ENCODE data around the gene AMIGO1. TPM values are rescaled to one million over a fixed set of nuclear protein-coding genes. Genes with fewer than 3 reads are reported as not detected.

The AMIGO1 gene
- polyA plus RNA-seq, 3 donors, result 0.05 to 0.26 (median 0.07) TPM

- Histone ChIP-seq H3K4me2 (replicated peaks; ENCODE audit: extremely low read depth, low read length, poor library complexity, severe bottlenecking) (no peak overlapping the region), H3K4me1 (ENCODE audit: control insufficient read depth in 1 of 2, insufficient read depth in 2 of 2, low read length in 2 of 2) (peaks cover 10 to 11% of the 10 kb centered on the region in 2 donors), H3K27ac (ENCODE audit: low read depth in 1 of 2, low read length in 2 of 2) (no peak overlapping the region), H3K4me3 (replicated peaks in 1 of 3; ENCODE audit: low read depth in 2 of 3, low read length in 3 of 3) (no peak overlapping the region), H3K27me3 (ENCODE audit: control insufficient read depth in 2 of 2, insufficient read depth in 2 of 2, low read length in 2 of 2) (no peaks in the 10 kb centered on the region), H4K20me1 (ENCODE audit: insufficient read depth, low read length) (no peaks in the 10 kb centered on the region), H2AFZ (ENCODE audit: insufficient read depth, low read depth, low read length, poor library complexity, severe bottlenecking) (no peak overlapping the region), H3K36me3 (replicated peaks in 1 of 2; ENCODE audit: control insufficient read depth in 1 of 2, insufficient read depth in 2 of 2, low read length in 2 of 2) (no peaks in the 10 kb centered on the region), H3K9me3 (replicated peaks in 1 of 2; ENCODE audit: control insufficient read depth in 1 of 2, insufficient read depth in 1 of 2, low read length in 2 of 2) (no peaks in the 10 kb centered on the region), H3K79me2 (ENCODE audit: insufficient read depth, low read length) (no peaks in the 10 kb centered on the region), H3K9ac (ENCODE audit: insufficient read depth, low read length, poor library complexity, severe bottlenecking) (no peak overlapping the region)
- TF ChIP-seq, protein P1, sequence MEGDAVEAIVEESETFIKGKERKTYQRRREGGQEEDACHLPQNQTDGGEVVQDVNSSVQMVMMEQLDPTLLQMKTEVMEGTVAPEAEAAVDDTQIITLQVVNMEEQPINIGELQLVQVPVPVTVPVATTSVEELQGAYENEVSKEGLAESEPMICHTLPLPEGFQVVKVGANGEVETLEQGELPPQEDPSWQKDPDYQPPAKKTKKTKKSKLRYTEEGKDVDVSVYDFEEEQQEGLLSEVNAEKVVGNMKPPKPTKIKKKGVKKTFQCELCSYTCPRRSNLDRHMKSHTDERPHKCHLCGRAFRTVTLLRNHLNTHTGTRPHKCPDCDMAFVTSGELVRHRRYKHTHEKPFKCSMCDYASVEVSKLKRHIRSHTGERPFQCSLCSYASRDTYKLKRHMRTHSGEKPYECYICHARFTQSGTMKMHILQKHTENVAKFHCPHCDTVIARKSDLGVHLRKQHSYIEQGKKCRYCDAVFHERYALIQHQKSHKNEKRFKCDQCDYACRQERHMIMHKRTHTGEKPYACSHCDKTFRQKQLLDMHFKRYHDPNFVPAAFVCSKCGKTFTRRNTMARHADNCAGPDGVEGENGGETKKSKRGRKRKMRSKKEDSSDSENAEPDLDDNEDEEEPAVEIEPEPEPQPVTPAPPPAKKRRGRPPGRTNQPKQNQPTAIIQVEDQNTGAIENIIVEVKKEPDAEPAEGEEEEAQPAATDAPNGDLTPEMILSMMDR (IDR thresholded peaks at IDR 0.05), result no peak
- Mint-ChIP-seq H3K4me3 (no peak overlapping the region), H3K27ac (no peak overlapping the region), H3K36me3 (no peaks in the 10 kb centered on the region), H3K9me3 (no peaks in the 10 kb centered on the region), H3K27me3 (ENCODE audit: low read depth in 3 of 3) (peaks cover 2 to 5% (median 3%) of the 10 kb centered on the region in 3 donors), H3K4me1 (peaks cover 9% of the 10 kb centered on the region)
- intact Hi-C loops (cut with micrococcal nuclease), result loop anchor here in 1 of 2 donors (10.0 kb wide), 1 partner anchor 93 kb away; no protein-coding TSS in a partner anchor
- 91% methylated on average over 8 of the region's 9 CpGs for WGBS (ENCODE audit: insufficient coverage)
- no peak for DNase-seq
These were observed 18.5 kb upstream of the AMIGO1 start for GRCh38 chr1:109527846-109528695.

DNA sequence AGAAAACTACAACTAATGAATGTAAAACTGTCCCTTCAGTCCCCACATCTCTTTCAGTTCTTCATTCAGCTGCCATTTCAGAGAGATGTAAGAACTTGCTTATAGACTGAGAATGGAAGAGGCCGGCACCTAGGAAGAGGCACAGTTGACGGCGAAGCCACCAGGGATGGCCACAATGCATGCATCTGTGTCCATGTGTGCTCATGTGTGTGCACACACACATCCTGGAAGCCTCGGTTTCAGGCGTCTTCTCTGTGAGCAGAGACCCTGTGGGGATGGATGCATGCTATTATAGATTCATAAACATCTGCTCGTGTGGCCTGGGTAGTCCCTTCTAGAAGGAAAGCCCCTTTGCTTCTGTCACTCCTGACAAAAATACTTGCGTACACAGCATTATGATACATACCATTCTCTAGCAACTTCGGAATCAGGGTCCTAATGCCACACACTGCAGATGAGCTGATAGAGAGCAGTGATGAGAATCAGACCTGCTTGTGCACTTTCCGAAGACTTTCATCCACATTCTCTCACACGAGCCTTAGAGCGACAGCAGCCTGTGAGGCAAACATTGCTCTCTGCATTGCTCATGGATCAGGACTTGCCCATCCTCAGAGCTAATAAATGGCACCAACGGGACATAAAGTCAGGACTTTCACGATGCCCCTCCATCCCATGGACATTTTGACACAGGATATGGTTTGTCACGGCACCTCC lies 17.7 kb upstream of the AMIGO1 start:
- 90% methylated on average over 9 of the region's 14 CpGs for WGBS (ENCODE audit: insufficient coverage)

More for the DNA sequence above, 17.7 kb upstream of the AMIGO1 start:
- Histone ChIP-seq H2AFZ (ENCODE audit: insufficient read depth, low read depth, low read length, poor library complexity, severe bottlenecking) (no peak overlapping the region), H3K9me3 (replicated peaks in 1 of 2; ENCODE audit: control insufficient read depth in 1 of 2, insufficient read depth in 1 of 2, low read length in 2 of 2) (no peaks in the 10 kb centered on the region), H3K79me2 (ENCODE audit: insufficient read depth, low read length) (no peaks in the 10 kb centered on the region), H4K20me1 (ENCODE audit: insufficient read depth, low read length) (no peaks in the 10 kb centered on the region), H3K9ac (ENCODE audit: insufficient read depth, low read length, poor library complexity, severe bottlenecking) (no peak overlapping the region), H3K4me2 (replicated peaks; ENCODE audit: extremely low read depth, low read length, poor library complexity, severe bottlenecking) (no peak overlapping the region), H3K4me1 (ENCODE audit: control insufficient read depth in 1 of 2, insufficient read depth in 2 of 2, low read length in 2 of 2) (peaks cover 3 to 4% of the 10 kb centered on the region in 2 donors), H3K4me3 (replicated peaks in 1 of 3; ENCODE audit: low read depth in 2 of 3, low read length in 3 of 3) (no peak overlapping the region), H3K36me3 (replicated peaks in 1 of 2; ENCODE audit: control insufficient read depth in 1 of 2, insufficient read depth in 2 of 2, low read length in 2 of 2) (no peaks in the 10 kb centered on the region), H3K27ac (ENCODE audit: low read depth in 1 of 2, low read length in 2 of 2) (no peak overlapping the region), H3K27me3 (ENCODE audit: control insufficient read depth in 2 of 2, insufficient read depth in 2 of 2, low read length in 2 of 2) (no peaks in the 10 kb centered on the region)
- no peak for DNase-seq
- peaks cover 3% of the 10 kb centered on the region for H3K4me1 Mint-ChIP-seq
- TF ChIP-seq, protein P1 (IDR thresholded peaks at IDR 0.05), result no peak
- no peaks in the 10 kb centered on the region for H3K36me3 Mint-ChIP-seq
- no peak overlapping the region for H3K27ac Mint-ChIP-seq
- intact Hi-C loops (cut with micrococcal nuclease), result loop anchor here in 1 of 2 donors (10.0 kb wide), 1 partner anchor 92 kb away; no protein-coding TSS in a partner anchor
- H3K9me3 Mint-ChIP-seq, result no peaks in the 10 kb centered on the region
- peaks cover 2 to 8% (median 3%) of the 10 kb centered on the region in 3 donors for H3K27me3 Mint-ChIP-seq (ENCODE audit: low read depth in 3 of 3)
- H3K4me3 Mint-ChIP-seq, result no peak overlapping the region

Measured in CD14-positive monocyte (primary cell).